Measurements from ENCODE around the gene FDX1.

Gene FDX1

GRCh38 chr11:110467556-110467955, 37.8 kb downstream of the FDX1 start:
- no peak for DNase-seq (ENCODE audit: low spot score)

- DNase-seq (ENCODE audit: low spot score), result no peak
Measured at GRCh38 chr11:110468121-110468520, 38.4 kb downstream of the FDX1 start.

- DNase-seq (ENCODE audit: low spot score), result no peak
Measured at GRCh38 chr11:110469127-110469526, 39.4 kb downstream of the FDX1 start.

- no peak for DNase-seq (ENCODE audit: low spot score)
Measured at GRCh38 chr11:110470716-110471115, 41.0 kb downstream of the FDX1 start.

- DNase-seq (ENCODE audit: low spot score), result no peak
Measured at GRCh38 chr11:110471371-110471770, 41.6 kb downstream of the FDX1 start.

- DNase-seq (ENCODE audit: low spot score), result no peak
Measured at GRCh38 chr11:110472858-110473257, 43.1 kb downstream of the FDX1 start.

GRCh38 chr11:110473706-110474105, 44.0 kb downstream of the FDX1 start:
- DNase-seq (ENCODE audit: low spot score), result no peak

GRCh38 chr11:110474578-110474977, 44.8 kb downstream of the FDX1 start:
- no peak for DNase-seq (ENCODE audit: low spot score)

- DNase-seq (ENCODE audit: low spot score), result no peak
Measured at GRCh38 chr11:110475671-110476070, 45.9 kb downstream of the FDX1 start.

GRCh38 chr11:110478410-110478809, 48.7 kb downstream of the FDX1 start:
- no peak for DNase-seq (ENCODE audit: low spot score)

GRCh38 chr11:110479108-110480101, 49.7 kb downstream of the FDX1 start:
- DNase-seq (ENCODE audit: low spot score), result no peak

- no peak for DNase-seq (ENCODE audit: low spot score)
Measured at GRCh38 chr11:110481523-110481922, 51.8 kb downstream of the FDX1 start.

- DNase-seq (ENCODE audit: low spot score), result no peak
Measured at GRCh38 chr11:110486156-110486555, 56.4 kb downstream of the FDX1 start.

GRCh38 chr11:110488446-110488845, 58.7 kb downstream of the FDX1 start:
- no peak for DNase-seq (ENCODE audit: low spot score)

GRCh38 chr11:110490886-110491285, 61.1 kb downstream of the FDX1 start:
- DNase-seq (ENCODE audit: low spot score), result no peak

GRCh38 chr11:110491577-110492320, 62.0 kb downstream of the FDX1 start:
- DNase-seq (ENCODE audit: low spot score), result no peak

- DNase-seq (ENCODE audit: low spot score), result no peak
Measured at GRCh38 chr11:110492321-110492685, 62.6 kb downstream of the FDX1 start.

- DNase-seq (ENCODE audit: low spot score), result no peak
Measured at GRCh38 chr11:110493346-110493745, 63.6 kb downstream of the FDX1 start.

- DNase-seq (ENCODE audit: low spot score), result no peak
Measured at GRCh38 chr11:110497231-110497978, 67.7 kb downstream of the FDX1 start.

GRCh38 chr11:110501428-110501827, 71.7 kb downstream of the FDX1 start:
- DNase-seq (ENCODE audit: low spot score), result no peak

- DNase-seq (ENCODE audit: low spot score), result no peak
Measured at GRCh38 chr11:110505528-110506284, 76.0 kb downstream of the FDX1 start.

- no peak for DNase-seq (ENCODE audit: low spot score)
Measured at GRCh38 chr11:110507328-110507727, 77.6 kb downstream of the FDX1 start.

Measured in activated CD4-positive, alpha-beta T cell treated with anti-CD3 and anti-CD28 coated beads, Interleukin-2, Interleukin-4, amounts not matched to agents 100 ng/mL and 50 ng/mL, durations not matched to agents 16 hours and 8 hours (primary cell).